Measurements from ENCODE around the gene HOOK1.

Gene HOOK1

GRCh38 chr1:59814901-59815825, at the start of gene HOOK1:
TSS of gene HOOK1 (plus strand) at chr1:59814949. CDS start at chr1:59815118, 169 bp downstream.
- DNase-seq (ENCODE audit: low spot score): peak; percentile 10

GRCh38 chr1:59765011-59765730, 49.6 kb upstream of the HOOK1 start:
- no peak for DNase-seq (ENCODE audit: low spot score)

GRCh38 chr1:59766227-59766855, 48.4 kb upstream of the HOOK1 start:
- no peak for DNase-seq (ENCODE audit: low spot score)

GRCh38 chr1:59767119-59767518, 47.6 kb upstream of the HOOK1 start:
- DNase-seq (ENCODE audit: low spot score): no peak

- no peak for DNase-seq (ENCODE audit: low spot score)
Measured at GRCh38 chr1:59768792-59769735, 45.7 kb upstream of the HOOK1 start.

- DNase-seq (ENCODE audit: low spot score): no peak
Measured at GRCh38 chr1:59769736-59770095, 45.0 kb upstream of the HOOK1 start.

- no peak for DNase-seq (ENCODE audit: low spot score)
Measured at GRCh38 chr1:59771361-59771760, 43.4 kb upstream of the HOOK1 start.

- no peak for DNase-seq (ENCODE audit: low spot score)
Measured at GRCh38 chr1:59775480-59775879, 39.3 kb upstream of the HOOK1 start.

- no peak for DNase-seq (ENCODE audit: low spot score)
Measured at GRCh38 chr1:59776960-59777852, 37.5 kb upstream of the HOOK1 start.

- peak; percentile 21 for DNase-seq (ENCODE audit: low spot score)
Measured at GRCh38 chr1:59779949-59780348, 34.8 kb upstream of the HOOK1 start.

GRCh38 chr1:59788825-59789224, 25.9 kb upstream of the HOOK1 start:
- DNase-seq (ENCODE audit: low spot score): no peak

GRCh38 chr1:59798600-59798999, 16.1 kb upstream of the HOOK1 start:
- no peak for DNase-seq (ENCODE audit: low spot score)

GRCh38 chr1:59803458-59804038, 11.2 kb upstream of the HOOK1 start:
- no peak for DNase-seq (ENCODE audit: low spot score)

GRCh38 chr1:59804301-59804700, 10.4 kb upstream of the HOOK1 start:
- DNase-seq (ENCODE audit: low spot score): no peak

- DNase-seq (ENCODE audit: low spot score): no peak
Measured at GRCh38 chr1:59805554-59805953, 9.2 kb upstream of the HOOK1 start.

- peak; percentile 93 for DNase-seq (ENCODE audit: low spot score)
Measured at GRCh38 chr1:59814180-59814900, 409 bp upstream of the HOOK1 start.

GRCh38 chr1:59815892-59816291, 1.1 kb downstream of the HOOK1 start:
- no peak for DNase-seq (ENCODE audit: low spot score)

GRCh38 chr1:59816318-59816878, 1.6 kb downstream of the HOOK1 start:
- DNase-seq (ENCODE audit: low spot score): no peak
